ENCODE results near the gene NLGN3.

NLGN3 gene

GRCh38 chrX:71215338-71215912 lies 70.8 kb downstream of the NLGN3 start:
- no peak for DNase-seq (ENCODE audit: low spot score)
- in situ Hi-C loops (cut with MboI; ENCODE audit: low pct_unique_long_range_greater_than_20kb, low sequenced_read_pairs, unreplicated experiment): no loop called here
- TF ChIP-seq CTCF (IDR thresholded peaks at IDR 0.05; ENCODE audit: extremely low read depth, insufficient read depth, missing control alignments): no peak

GRCh38 chrX:71216485-71216884 lies 71.8 kb downstream of the NLGN3 start:
- TF ChIP-seq CTCF (IDR thresholded peaks at IDR 0.05; ENCODE audit: extremely low read depth, insufficient read depth, missing control alignments): no peak
- in situ Hi-C loops (cut with MboI; ENCODE audit: low pct_unique_long_range_greater_than_20kb, low sequenced_read_pairs, unreplicated experiment): no loop called here
- no peak for DNase-seq (ENCODE audit: low spot score)

- in situ Hi-C loops (cut with MboI; ENCODE audit: low pct_unique_long_range_greater_than_20kb, low sequenced_read_pairs, unreplicated experiment): no loop called here
- DNase-seq (ENCODE audit: low spot score): no peak
- TF ChIP-seq CTCF (IDR thresholded peaks at IDR 0.05; ENCODE audit: extremely low read depth, insufficient read depth, missing control alignments): no peak
Measured at GRCh38 chrX:71217298-71217697, 72.7 kb downstream of the NLGN3 start.
